HCT116 (cell line): ENCODE results near the gene KRTAP22-2. TPM values are rescaled to one million over a fixed set of nuclear protein-coding genes. Genes with fewer than 3 reads are reported as not detected.

ENCODE experiments used
- ATAC-seq: fragments of 200-7000 bp; cut with Tn5 transposase; 2 replicates; pipeline ENCODE4 v1.9.1; 2020; ENCODE audit warnings: mild to moderate bottlenecking, moderate library complexity
- BruUV-seq: library from RNA; stranded (reverse); fragments of 400-500 nt; replicated peaks from 2 replicates; lab custom pipeline; 2021; lab: Mats Ljungman, UMichigan
- CTCF ChIA-PET: fragments of 300-600 bp; sonication (Branson Sonifier 250); formaldehyde crosslinking; loops from one replicate; lab custom pipeline; 2021; ENCODE audit warnings: antibody characterized with exemption; lab: Charles Lee
- POLR2A ChIA-PET: fragments of 300-600, 350-600 bp; sonication (Branson Sonifier 250); formaldehyde crosslinking; loops from one replicate; lab custom pipeline; 2021; ENCODE audit warnings: antibody characterized with exemption; lab: Charles Lee
- RAD21 ChIA-PET, 2 experiments: fragments of 300-600 bp; sonication (Branson Sonifier 250); formaldehyde crosslinking; loops; one replicate each; lab custom pipeline; 2023; ENCODE audit warnings: low total read pairs in 2 of 2; ENCODE audit not compliant: uncharacterized antibody in 2 of 2, unreplicated experiment in 2 of 2, low non-redundant PET in 1 of 2; lab: Charles Lee
- DNase-seq: peaks from one replicate; pipeline ENCODE4 v3.0.0-alpha.2; 2010; ENCODE audit warnings: low read depth, low spot score
- H2AFZ ChIP-seq: fragments of 200-600 bp; shearing (Covaris generic), sonication (generic); 2 replicates; pipeline ENCODE4 v1.6.1; 2017; ENCODE audit warnings: low read depth, mixed run types, mixed read lengths, antibody characterized with exemption, low read length; ENCODE audit not compliant: poor library complexity, severe bottlenecking
- H3K27ac ChIP-seq: 2 replicates; pipeline ENCODE4 v1.5.1; 2012; ENCODE audit warnings: low read depth, low read length
- H3K27me3 ChIP-seq: fragments of 200-600 bp; sonication (generic); 2 replicates; pipeline ENCODE4 v1.6.1; 2016; ENCODE audit warnings: mixed run types, low read length, mixed read lengths; ENCODE audit not compliant: insufficient read depth
- H3K36me3 ChIP-seq, 2 experiments: fragments of 200-500 bp in 1 of 2; fragments of 200-600 bp in 1 of 2; sonication (Bioruptor generic) in 1 of 2; sonication (generic) in 1 of 2; 2 replicates each; pipeline versions ENCODE4 v1.5.1 to v1.6.1; 2014 to 2016; ENCODE audit warnings: low read length in 2 of 2, inconsistent platforms in 1 of 2, mixed read lengths in 1 of 2, mixed run types in 1 of 2; ENCODE audit not compliant: insufficient read depth in 2 of 2, control insufficient read depth in 1 of 2
- H3K4me1 ChIP-seq, 2 experiments: fragments of 200-600 bp in 1 of 2; sonication (generic) in 1 of 2; 2 replicates each; pipeline versions ENCODE4 v1.5.1 to v1.6.1; 2012 to 2017; ENCODE audit warnings: low read length in 2 of 2, inconsistent platforms in 1 of 2, mild to moderate bottlenecking in 1 of 2, mixed read lengths in 1 of 2, mixed run types in 1 of 2, moderate library complexity in 1 of 2; ENCODE audit not compliant: insufficient read depth in 2 of 2, control insufficient read depth in 1 of 2
- H3K4me2 ChIP-seq: fragments of 200-600 bp; sonication (generic); 2 replicates; pipeline ENCODE4 v1.6.1; 2017; ENCODE audit warnings: mixed run types, low read length, mixed read lengths
- H3K4me3 ChIP-seq, 2 experiments: fragments of 200-600 bp in 1 of 2; sonication (generic) in 1 of 2; replicated peaks in 1 of 2; 2 replicates each; pipeline ENCODE4 v1.5.1; 2011 to 2016; ENCODE audit warnings: low read length in 2 of 2, control low read depth in 1 of 2, low read depth in 1 of 2, mild to moderate bottlenecking in 1 of 2, mixed read lengths in 1 of 2, mixed run types in 1 of 2
- H3K79me2 ChIP-seq: fragments of 200-600 bp; sonication (generic); 2 replicates; pipeline ENCODE4 v1.6.1; 2017; ENCODE audit warnings: mild to moderate bottlenecking, mixed run types, low read length, moderate library complexity, mixed read lengths; ENCODE audit not compliant: insufficient read depth
- H3K9ac ChIP-seq: fragments of 200-600 bp; sonication (generic); 2 replicates; pipeline ENCODE4 v1.6.1; 2016; ENCODE audit warnings: low read length, mixed read lengths
- H3K9me2 ChIP-seq: fragments of 200-600 bp; sonication (generic), shearing (Covaris generic); 2 replicates; pipeline ENCODE4 v1.6.1; 2017; ENCODE audit warnings: mixed run types, mild to moderate bottlenecking, moderate library complexity; ENCODE audit not compliant: insufficient read depth
- H3K9me3 ChIP-seq, 2 experiments: fragments of 200-500 bp in 1 of 2; fragments of 200-600 bp in 1 of 2; sonication (Bioruptor generic) in 1 of 2; sonication (generic) in 1 of 2; 2 replicates each; pipeline ENCODE4 v1.6.1; 2014 to 2017; ENCODE audit warnings: low read length in 2 of 2, mixed read lengths in 2 of 2, inconsistent platforms in 1 of 2, low read depth in 1 of 2, mild to moderate bottlenecking in 1 of 2, mixed run types in 1 of 2, moderate library complexity in 1 of 2; ENCODE audit not compliant: control insufficient read depth in 1 of 2, insufficient read depth in 1 of 2
- H4K20me1 ChIP-seq: fragments of 200-600 bp; sonication (generic), shearing (Covaris generic); 2 replicates; pipeline ENCODE4 v1.6.1; 2017; ENCODE audit warnings: mixed run types, mild to moderate bottlenecking, moderate library complexity; ENCODE audit not compliant: insufficient read depth
- CEBPB ChIP-seq: IDR thresholded peaks from 2 replicates; pipeline ENCODE4 v1.6.1; 2012; ENCODE audit warnings: low read depth
- EGR1 ChIP-seq: IDR thresholded peaks from 2 replicates; pipeline ENCODE4 v1.6.1; 2012; ENCODE audit warnings: low read depth
- ELF1 ChIP-seq: IDR thresholded peaks from 2 replicates; pipeline ENCODE4 v1.6.1; 2012; ENCODE audit warnings: low read depth, borderline replicate concordance
- EZH2 ChIP-seq: fragments of 200-600 bp; sonication (generic); IDR thresholded peaks from 2 replicates; pipeline ENCODE4 v1.6.1; 2017; ENCODE audit warnings: antibody characterized with exemption, mixed run types
- JUND ChIP-seq: IDR thresholded peaks from 2 replicates; pipeline ENCODE4 v1.6.1; 2012
- POLR2A ChIP-seq: IDR thresholded peaks from 2 replicates; pipeline ENCODE4 v1.7.0; 2011; ENCODE audit warnings: borderline replicate concordance; ENCODE audit not compliant: insufficient read depth, insufficient read length; ENCODE audit errors: extremely low read depth
- POLR2AphosphoS5 ChIP-seq: IDR thresholded peaks from 2 replicates; pipeline ENCODE4 v1.6.1; 2011; ENCODE audit warnings: mild to moderate bottlenecking, low read depth, low read length, moderate library complexity
- RAD21 ChIP-seq: IDR thresholded peaks from 2 replicates; pipeline ENCODE4 v1.6.1; 2012; ENCODE audit warnings: low read depth, mild to moderate bottlenecking
- SP1 ChIP-seq: IDR thresholded peaks from 2 replicates; pipeline ENCODE4 v1.6.1; 2012; ENCODE audit warnings: low read depth
- SRF ChIP-seq: IDR thresholded peaks from 2 replicates; pipeline ENCODE4 v1.6.1; 2012; ENCODE audit warnings: low read depth
- YY1 ChIP-seq: IDR thresholded peaks from 2 replicates; pipeline ENCODE4 v1.6.1; 2011; ENCODE audit warnings: low read length, low read depth, moderate library complexity, mild to moderate bottlenecking; ENCODE audit not compliant: insufficient replicate concordance; ENCODE audit errors: extremely low read depth
- ZBTB33 ChIP-seq: IDR thresholded peaks from 2 replicates; pipeline ENCODE4 v1.6.1; 2011; ENCODE audit warnings: mild to moderate bottlenecking, low read length, moderate library complexity; ENCODE audit not compliant: insufficient replicate concordance; ENCODE audit errors: extremely low read depth
- ZFX ChIP-seq: fragments of 450-650 bp; IDR thresholded peaks from 2 replicates; pipeline ENCODE4 v1.6.1; 2017
- intact Hi-C: fragments of 100-400 bp; cut with micrococcal nuclease; formaldehyde crosslinking; loops from 2 replicates; pipeline ENCODE4 v1.10.0; 2022
- total RNA-seq: library from RNA; stranded (reverse); gene quantifications from one replicate; pipeline ENCODE4 v1.2.1, GENCODE V29; 2021; ENCODE audit not compliant: unreplicated experiment
- TF ChIP-seq, protein P1 (sequence below): IDR thresholded peaks from 2 replicates; pipeline ENCODE4 v1.6.1; 2012
- TF ChIP-seq, protein P2 (sequence below), 3 experiments: fragments of 200-600 bp in 1 of 3; sonication (generic) in 1 of 3; IDR thresholded peaks in 2 of 3; conservative IDR thresholded peaks in 1 of 3; 2 replicates each; pipeline ENCODE4 v1.5.1; 2012 to 2017; ENCODE audit warnings: low read depth in 2 of 3, low read length in 2 of 3, antibody characterized with exemption in 1 of 3, borderline replicate concordance in 1 of 3, control low read depth in 1 of 3, mild to moderate bottlenecking in 1 of 3, mixed read lengths in 1 of 3, mixed run types in 1 of 3, moderate library complexity in 1 of 3; ENCODE audit not compliant: insufficient read depth in 1 of 3

Gene KRTAP22-2
- total RNA-seq, 1 experiment from 2014 or later = not detected

GRCh38 chr21:30612132-30612531, 21.9 kb upstream of the KRTAP22-2 start:
- no peak overlapping the region for H3K27ac ChIP-seq
- ATAC-seq (no peak), DNase-seq (no peak)
- ChIA-PET RAD21 (no interaction called here), CTCF (no interaction called here), POLR2A (no interaction called here)
- no TSS peak for BruUV-seq
- H3K79me2 ChIP-seq = no peaks in the 10 kb centered on the region
- no peak overlapping the region for H2AFZ ChIP-seq
- H3K4me3 ChIP-seq = no peak overlapping the region
- no peak overlapping the region for H3K4me2 ChIP-seq
- H3K27me3 ChIP-seq = no peaks in the 10 kb centered on the region
- TF ChIP-seq SP1 (no peak), POLR2AphosphoS5 (no peak), JUND (no peak), ZBTB33 (no peak), EZH2 (no peak), POLR2A (no peak), EGR1 (no peak)
- no peaks in the 10 kb centered on the region for H4K20me1 ChIP-seq
- no peak overlapping the region for H3K9ac ChIP-seq
- H3K36me3 ChIP-seq = no peaks in the 10 kb centered on the region
- H3K4me1 ChIP-seq = no peaks in the 10 kb centered on the region
- H3K9me2 ChIP-seq = no peaks in the 10 kb centered on the region
- H3K9me3 ChIP-seq = peaks cover 13 to 24% of the 10 kb centered on the region in 2 experiments; a peak in 2 of 4 replicates
- intact Hi-C loops = no loop called here

DNA sequence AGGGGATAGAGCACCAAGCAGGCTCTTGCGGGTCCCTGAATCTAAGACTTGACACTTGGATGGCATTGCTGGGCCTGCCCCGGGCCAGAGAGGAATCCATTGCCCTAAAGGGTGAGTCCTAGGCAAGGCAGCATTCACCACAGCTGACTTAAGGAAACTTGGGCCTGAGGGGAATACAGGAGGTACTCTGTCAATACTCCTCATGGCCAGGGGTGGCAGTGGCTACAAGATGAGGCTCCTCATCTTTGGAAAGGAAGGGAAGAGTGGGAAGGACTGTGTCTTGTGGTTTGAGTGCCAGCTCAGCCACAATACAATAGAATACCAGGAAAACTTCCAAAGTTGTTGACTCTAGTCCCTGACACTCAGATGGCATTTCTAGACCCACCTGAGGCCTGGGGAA, 15.8 kb upstream of the KRTAP22-2 start:
- H3K9me3 ChIP-seq = peaks cover 6 to 23% of the 10 kb centered on the region in 2 experiments; a peak in 2 of 4 replicates
- no TSS peak for BruUV-seq
- no peak overlapping the region for H3K27ac ChIP-seq
- ChIA-PET POLR2A (no interaction called here), RAD21 (no interaction called here), CTCF (no interaction called here)
- H3K4me3 ChIP-seq = no peak overlapping the region
- no peaks in the 10 kb centered on the region for H3K36me3 ChIP-seq
- H2AFZ ChIP-seq = no peak overlapping the region
- no peaks in the 10 kb centered on the region for H3K79me2 ChIP-seq
- H3K9ac ChIP-seq = no peak overlapping the region
- no peak for DNase-seq
- no peak for ATAC-seq
- TF ChIP-seq, protein P1, sequence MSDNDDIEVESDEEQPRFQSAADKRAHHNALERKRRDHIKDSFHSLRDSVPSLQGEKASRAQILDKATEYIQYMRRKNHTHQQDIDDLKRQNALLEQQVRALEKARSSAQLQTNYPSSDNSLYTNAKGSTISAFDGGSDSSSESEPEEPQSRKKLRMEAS = no peak
- TF ChIP-seq YY1 (no peak), RAD21 (no peak), CEBPB (no peak), SRF (no peak), POLR2AphosphoS5 (no peak), ELF1 (no peak), ZFX (no peak)
- TF ChIP-seq, protein P2, sequence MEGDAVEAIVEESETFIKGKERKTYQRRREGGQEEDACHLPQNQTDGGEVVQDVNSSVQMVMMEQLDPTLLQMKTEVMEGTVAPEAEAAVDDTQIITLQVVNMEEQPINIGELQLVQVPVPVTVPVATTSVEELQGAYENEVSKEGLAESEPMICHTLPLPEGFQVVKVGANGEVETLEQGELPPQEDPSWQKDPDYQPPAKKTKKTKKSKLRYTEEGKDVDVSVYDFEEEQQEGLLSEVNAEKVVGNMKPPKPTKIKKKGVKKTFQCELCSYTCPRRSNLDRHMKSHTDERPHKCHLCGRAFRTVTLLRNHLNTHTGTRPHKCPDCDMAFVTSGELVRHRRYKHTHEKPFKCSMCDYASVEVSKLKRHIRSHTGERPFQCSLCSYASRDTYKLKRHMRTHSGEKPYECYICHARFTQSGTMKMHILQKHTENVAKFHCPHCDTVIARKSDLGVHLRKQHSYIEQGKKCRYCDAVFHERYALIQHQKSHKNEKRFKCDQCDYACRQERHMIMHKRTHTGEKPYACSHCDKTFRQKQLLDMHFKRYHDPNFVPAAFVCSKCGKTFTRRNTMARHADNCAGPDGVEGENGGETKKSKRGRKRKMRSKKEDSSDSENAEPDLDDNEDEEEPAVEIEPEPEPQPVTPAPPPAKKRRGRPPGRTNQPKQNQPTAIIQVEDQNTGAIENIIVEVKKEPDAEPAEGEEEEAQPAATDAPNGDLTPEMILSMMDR (IDR thresholded peaks at IDR 0.05 in 2 of 3, conservative IDR thresholded peaks at IDR 0.05 in 1 of 3; ENCODE audit: borderline replicate concordance in 1 of 3, insufficient read depth in 1 of 3, low read depth in 2 of 3, low read length in 2 of 3) = no peak
- no peak overlapping the region for H3K4me2 ChIP-seq
- H3K4me1 ChIP-seq = no peaks in the 10 kb centered on the region
- no peaks in the 10 kb centered on the region for H3K9me2 ChIP-seq
- no peaks in the 10 kb centered on the region for H3K27me3 ChIP-seq
- H4K20me1 ChIP-seq = no peaks in the 10 kb centered on the region
- intact Hi-C loops = no loop called here
